Stomach smooth muscle (tissue), 2 donors: ENCODE results near the gene TMEM273.

Source experiments
- H3K27ac ChIP-seq: one replicate; pipeline ENCODE4 v1.7.0; 2013; ENCODE audit warnings: mild to moderate bottlenecking, low read length, inconsistent platforms
- H3K27me3 ChIP-seq, 2 donors: one replicate each; pipeline ENCODE4 v1.7.0; 2013; ENCODE audit warnings: low read length in 2 of 2; ENCODE audit not compliant: insufficient read depth in 2 of 2, control insufficient read depth in 1 of 2
- H3K36me3 ChIP-seq, 2 donors: one replicate each; pipeline ENCODE4 v1.7.0; 2013; ENCODE audit warnings: low read length in 2 of 2; ENCODE audit not compliant: control insufficient read depth in 2 of 2, insufficient read depth in 2 of 2
- H3K4me1 ChIP-seq: one replicate; pipeline ENCODE4 v1.7.0; 2013; ENCODE audit warnings: low read length; ENCODE audit not compliant: control insufficient read depth, insufficient read depth
- H3K4me3 ChIP-seq, 2 donors: one replicate each; pipeline ENCODE4 v1.7.0; 2013; ENCODE audit warnings: low read length in 2 of 2
- H3K9ac ChIP-seq, 2 donors: one replicate each; pipeline ENCODE4 v1.7.0; 2013; ENCODE audit warnings: low read length in 2 of 2, mild to moderate bottlenecking in 1 of 2
- H3K9me3 ChIP-seq, 2 donors: one replicate each; pipeline ENCODE4 v1.7.0; 2013; ENCODE audit warnings: low read length in 2 of 2; ENCODE audit not compliant: control insufficient read depth in 2 of 2
- donor health status: healthy.
- donor health status: Pancreatic carcinoma.

TMEM273 gene

GRCh38 chr10:49176310-49177268 is 11.6 kb downstream of the TMEM273 start:
- Histone ChIP-seq H3K4me3 (no peak overlapping the region), H3K27me3 (peaks cover 0 to 2% of the 10 kb centered on the region in 2 donors), H3K27ac (no peak overlapping the region), H3K4me1 (peaks cover 8% of the 10 kb centered on the region), H3K9ac (no peak overlapping the region), H3K36me3 (no peaks in the 10 kb centered on the region), H3K9me3 (no peaks in the 10 kb centered on the region)

DNA sequence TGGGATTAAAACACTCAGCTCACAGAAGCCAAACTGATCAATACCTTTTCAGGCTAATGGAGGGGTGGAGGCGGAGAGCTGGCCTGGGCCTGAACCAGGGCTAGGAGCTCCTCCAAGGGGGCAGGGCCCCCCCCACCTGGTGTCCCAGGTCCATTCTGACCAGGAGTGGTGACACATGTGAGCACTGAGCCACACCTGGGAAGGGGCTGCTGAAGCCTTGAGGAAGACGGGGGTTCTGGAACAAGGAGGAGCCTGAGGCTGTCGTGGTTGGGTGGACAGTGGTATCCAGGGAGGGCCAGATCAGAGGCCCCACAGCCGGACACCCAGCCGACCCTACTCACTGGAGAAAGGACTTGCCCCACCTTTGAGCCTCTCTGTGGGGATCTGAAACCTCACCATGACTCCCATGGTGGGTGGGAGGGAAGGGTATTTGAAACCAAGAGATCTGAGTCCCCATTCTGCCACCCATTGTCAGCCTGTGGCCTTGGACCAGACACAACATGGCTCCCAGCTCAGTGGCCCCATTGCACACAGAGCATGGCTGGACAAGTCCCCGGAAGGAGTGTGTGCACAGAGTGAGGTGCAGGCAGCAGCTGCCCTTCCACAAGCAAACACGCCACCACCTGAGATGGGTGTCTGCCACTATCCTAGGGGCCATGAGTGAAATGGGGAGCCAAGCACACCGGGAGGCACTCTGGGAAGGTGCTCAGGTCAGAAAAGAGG is 12.4 kb downstream of the TMEM273 start:
- Histone ChIP-seq H3K27me3 (peaks cover 0 to 2% of the 10 kb centered on the region in 2 donors), H3K4me3 (no peak overlapping the region), H3K36me3 (no peaks in the 10 kb centered on the region), H3K27ac (no peak overlapping the region), H3K4me1 (peaks cover 8% of the 10 kb centered on the region), H3K9ac (no peak overlapping the region), H3K9me3 (no peaks in the 10 kb centered on the region)

- no peaks in the 10 kb centered on the region for H3K9me3 ChIP-seq
- H3K4me3 ChIP-seq, result no peak overlapping the region
- H3K4me1 ChIP-seq, result peaks cover 8% of the 10 kb centered on the region
- H3K27ac ChIP-seq, result no peak overlapping the region
- no peak overlapping the region for H3K9ac ChIP-seq
- H3K27me3 ChIP-seq, result peaks cover 0 to 2% of the 10 kb centered on the region in 2 donors
- no peaks in the 10 kb centered on the region for H3K36me3 ChIP-seq
These were observed 13.2 kb downstream of the TMEM273 start for GRCh38 chr10:49174926-49175500.

GRCh38 chr10:49174261-49174925 is 13.8 kb downstream of the TMEM273 start:
- Histone ChIP-seq H3K4me3 (no peak overlapping the region), H3K9ac (no peak overlapping the region), H3K9me3 (no peaks in the 10 kb centered on the region), H3K4me1 (peaks cover 8% of the 10 kb centered on the region), H3K36me3 (no peaks in the 10 kb centered on the region), H3K27me3 (peaks cover 0 to 2% of the 10 kb centered on the region in 2 donors), H3K27ac (no peak overlapping the region)

DNA sequence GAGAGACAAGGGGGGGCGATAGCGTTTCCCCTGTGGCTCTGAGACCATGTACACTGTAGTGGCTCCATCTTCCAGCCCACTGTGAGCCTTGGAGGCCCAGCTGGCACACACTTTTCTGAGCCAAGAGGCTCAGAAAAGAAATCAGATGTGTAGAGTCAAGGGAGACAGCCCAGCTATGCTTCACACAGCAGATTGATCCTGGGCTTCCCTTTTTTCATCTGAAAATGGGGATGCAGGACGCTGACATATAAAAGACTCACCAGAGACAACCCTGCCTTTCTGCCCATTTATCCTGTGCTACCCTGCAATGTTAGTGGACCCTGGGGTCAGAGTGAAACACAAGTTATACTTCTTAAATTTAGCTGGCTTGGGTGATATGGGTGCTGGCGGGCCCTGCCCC is 14.3 kb downstream of the TMEM273 start:
- no peaks in the 10 kb centered on the region for H3K36me3 ChIP-seq
- no peaks in the 10 kb centered on the region for H3K9me3 ChIP-seq
- peaks cover 8% of the 10 kb centered on the region for H3K4me1 ChIP-seq
- no peak overlapping the region for H3K9ac ChIP-seq
- no peak overlapping the region for H3K4me3 ChIP-seq
- peaks cover 0 to 2% of the 10 kb centered on the region in 2 donors for H3K27me3 ChIP-seq
- H3K27ac ChIP-seq, result no peak overlapping the region

DNA sequence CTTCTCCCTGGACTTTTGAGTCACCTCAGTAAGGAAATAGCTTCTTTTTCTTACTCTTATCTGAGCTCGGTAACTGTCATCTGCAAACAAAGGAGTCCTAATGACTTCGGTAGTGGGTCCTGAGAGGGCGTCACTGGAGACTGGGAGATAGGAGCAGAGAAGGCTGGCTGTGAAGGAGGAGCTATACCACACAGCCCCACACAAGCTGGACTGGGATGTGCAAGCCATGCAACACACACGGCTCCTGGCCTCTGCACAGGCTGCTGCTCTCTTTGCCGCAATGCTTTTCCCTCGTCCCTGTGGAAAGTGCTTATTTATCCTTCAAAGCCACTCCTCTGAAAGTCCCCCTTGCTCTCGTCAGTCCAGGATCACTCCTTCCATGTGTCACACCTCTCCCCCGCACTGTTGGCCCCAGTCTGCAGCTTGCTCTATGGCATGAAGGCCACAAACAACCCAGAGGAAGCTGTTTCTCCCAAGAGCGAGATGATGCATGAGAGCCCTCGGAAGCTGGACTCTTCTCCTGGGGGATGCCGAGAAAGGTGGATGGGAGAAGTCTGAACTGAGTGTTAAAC is 14.9 kb downstream of the TMEM273 start:
- H3K9ac ChIP-seq, result no peak overlapping the region
- no peaks in the 10 kb centered on the region for H3K36me3 ChIP-seq
- H3K27ac ChIP-seq, result no peak overlapping the region
- peaks cover 0 to 2% of the 10 kb centered on the region in 2 donors for H3K27me3 ChIP-seq
- no peaks in the 10 kb centered on the region for H3K9me3 ChIP-seq
- H3K4me1 ChIP-seq, result peaks cover 8% of the 10 kb centered on the region
- H3K4me3 ChIP-seq, result no peak overlapping the region

DNA sequence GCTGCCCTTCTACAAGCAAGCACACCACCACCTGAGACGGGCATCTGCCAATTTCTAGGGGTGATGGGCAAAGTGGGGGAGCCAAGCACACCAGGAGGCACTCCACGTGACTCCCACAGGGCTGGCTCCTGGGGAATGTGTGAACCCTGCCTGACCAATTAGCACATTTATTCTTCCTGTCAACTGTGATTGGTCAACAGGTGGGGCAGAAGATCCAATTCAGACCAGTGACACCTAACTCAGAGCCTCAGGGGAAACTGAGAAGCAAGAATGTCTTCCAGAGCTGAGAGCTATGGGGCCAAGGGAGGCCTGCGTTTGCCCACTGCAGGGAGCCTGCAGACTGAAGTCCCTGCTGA is 15.4 kb downstream of the TMEM273 start:
- Histone ChIP-seq H3K4me1 (peaks cover 7% of the 10 kb centered on the region), H3K9ac (no peak overlapping the region), H3K9me3 (no peaks in the 10 kb centered on the region), H3K27me3 (peaks cover 0 to 2% of the 10 kb centered on the region in 2 donors), H3K36me3 (no peaks in the 10 kb centered on the region), H3K4me3 (no peak overlapping the region), H3K27ac (no peak overlapping the region)

DNA sequence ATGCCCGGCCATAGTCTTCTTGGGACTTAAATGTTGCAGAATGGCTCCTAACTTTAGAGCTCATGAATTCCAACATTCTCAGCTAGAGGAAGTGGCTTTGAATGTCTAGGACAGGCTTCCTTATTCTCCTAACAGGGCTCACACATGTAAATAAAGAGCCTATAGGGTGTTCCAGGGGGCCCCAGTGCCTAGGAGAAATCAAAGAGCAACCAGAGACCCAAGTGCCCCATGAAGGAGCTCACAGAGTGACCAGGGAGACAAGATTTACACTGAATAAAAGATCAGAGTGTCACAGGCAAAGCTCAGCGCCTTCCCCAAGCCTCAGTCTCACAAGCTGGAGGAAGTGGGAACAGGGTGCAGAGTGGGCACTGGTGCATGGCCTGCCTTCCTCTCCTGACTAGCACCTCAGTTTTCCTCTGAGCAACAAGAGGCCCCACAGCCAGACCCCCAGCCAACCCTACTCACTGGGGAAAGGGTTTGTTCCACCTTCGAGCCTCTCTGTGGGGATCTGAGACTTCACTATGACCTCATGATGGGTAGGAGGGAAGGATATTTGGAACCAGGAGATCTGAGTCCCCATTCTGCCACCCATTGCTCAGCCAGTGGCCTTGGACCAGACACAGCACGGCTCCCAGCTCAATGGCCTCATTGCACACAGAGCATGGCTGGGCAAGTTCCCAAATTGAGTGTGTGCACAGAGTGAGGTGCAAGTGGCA is 16.0 kb downstream of the TMEM273 start:
- H3K27me3 ChIP-seq, result peaks cover 0 to 2% of the 10 kb centered on the region in 2 donors
- no peak overlapping the region for H3K4me3 ChIP-seq
- H3K4me1 ChIP-seq, result peaks cover 4% of the 10 kb centered on the region
- no peak overlapping the region for H3K9ac ChIP-seq
- H3K27ac ChIP-seq, result no peak overlapping the region
- no peaks in the 10 kb centered on the region for H3K36me3 ChIP-seq
- no peaks in the 10 kb centered on the region for H3K9me3 ChIP-seq

- Histone ChIP-seq H3K4me3 (no peak overlapping the region), H3K9ac (no peak overlapping the region), H3K9me3 (no peaks in the 10 kb centered on the region), H3K27ac (no peak overlapping the region), H3K27me3 (peaks cover 0 to 2% of the 10 kb centered on the region in 2 donors), H3K36me3 (no peaks in the 10 kb centered on the region), H3K4me1 (no peaks in the 10 kb centered on the region)
These were observed 16.7 kb downstream of the TMEM273 start for GRCh38 chr10:49171326-49172060.
